GM21447 (cell line): Measurements from ENCODE around the gene C11orf58.

ENCODE experiments used
- ATAC-seq: cut with Tn5 transposase; IDR thresholded peaks from one replicate; pipeline ENCODE4 v1.9.1; 2021; ENCODE audit not compliant: unreplicated experiment

The C11orf58 gene

DNA sequence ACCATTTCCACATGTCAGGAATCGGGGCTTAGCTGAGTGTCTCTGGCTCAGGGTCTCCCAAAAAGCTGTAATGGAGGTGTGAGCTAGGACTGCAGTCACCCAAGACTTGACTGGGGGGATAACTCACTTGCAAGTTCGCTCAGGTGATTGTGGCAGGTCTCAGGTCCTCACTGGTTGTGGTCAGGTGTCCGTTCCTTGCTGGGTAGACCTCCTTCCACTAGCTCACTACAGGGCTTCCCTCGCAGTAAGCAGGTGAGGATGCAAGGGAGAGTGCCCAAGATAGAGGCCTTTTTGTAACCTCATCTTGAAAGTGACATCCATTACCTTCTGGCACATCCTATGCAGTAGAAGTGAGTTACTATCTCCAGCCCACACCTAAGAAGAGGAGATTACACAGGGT, 29.5 kb downstream of the C11orf58 start:
- no peak for ATAC-seq

DNA sequence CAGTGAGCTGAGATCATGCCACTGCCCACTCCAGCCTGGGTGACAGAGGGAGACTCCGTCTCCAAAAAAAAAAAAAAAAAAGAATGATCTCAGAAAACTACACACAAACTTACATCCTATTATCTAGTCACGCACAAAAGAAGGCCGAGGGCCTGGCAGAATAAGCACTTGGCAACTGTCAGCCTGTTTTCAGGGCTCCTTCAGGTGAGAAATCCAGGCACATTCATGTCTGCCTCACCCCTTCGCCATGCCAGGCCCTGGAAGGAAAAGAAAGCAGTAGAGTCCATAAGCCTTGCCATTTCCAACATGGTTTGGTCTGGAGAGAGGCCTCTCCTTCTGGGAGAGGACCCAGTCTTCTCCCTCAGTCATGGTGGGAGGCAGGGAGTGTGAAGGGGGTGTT, 30.9 kb downstream of the C11orf58 start:
- no peak for ATAC-seq

DNA sequence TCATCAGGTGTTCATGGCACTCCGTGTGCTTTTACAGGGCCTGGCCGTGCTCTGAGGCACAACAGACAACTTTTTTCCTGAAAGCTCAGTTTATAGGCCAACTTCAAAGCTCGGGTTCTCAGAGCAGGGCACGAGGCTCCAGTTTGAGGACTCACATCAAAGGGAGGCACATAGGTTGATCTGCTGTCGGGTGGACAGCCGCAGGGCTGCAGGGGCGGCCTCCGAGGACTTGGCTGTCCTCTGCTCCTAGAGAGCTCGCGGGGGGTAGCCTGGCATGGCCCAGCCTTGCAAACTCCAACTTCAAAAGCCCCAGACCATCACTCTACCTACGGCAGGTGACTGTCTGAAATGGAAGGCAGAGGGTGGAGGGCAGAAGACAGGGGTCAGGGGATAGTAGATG, 31.6 kb downstream of the C11orf58 start:
- no peak for ATAC-seq

GRCh38 chr11:16771350-16772140, 33.1 kb downstream of the C11orf58 start:
- ATAC-seq = no peak

DNA sequence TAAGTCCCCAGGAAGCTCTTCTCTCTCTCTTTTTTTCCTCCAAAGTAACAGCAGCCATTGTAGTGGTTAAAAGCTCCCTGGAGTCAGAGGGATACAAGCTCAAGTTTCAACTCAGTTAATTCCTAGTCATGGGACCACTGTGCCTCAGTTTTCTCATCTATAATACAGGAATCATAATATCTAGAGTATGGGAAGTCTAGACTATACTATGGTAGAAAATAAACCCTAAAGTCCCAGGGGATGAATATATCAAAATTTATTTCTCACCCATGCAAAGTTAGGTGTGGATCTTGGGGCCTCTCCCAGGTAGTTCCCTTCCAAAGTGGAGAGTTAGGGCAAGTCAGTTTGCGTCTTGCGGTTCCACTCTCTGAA, 33.7 kb downstream of the C11orf58 start:
- no peak for ATAC-seq

DNA sequence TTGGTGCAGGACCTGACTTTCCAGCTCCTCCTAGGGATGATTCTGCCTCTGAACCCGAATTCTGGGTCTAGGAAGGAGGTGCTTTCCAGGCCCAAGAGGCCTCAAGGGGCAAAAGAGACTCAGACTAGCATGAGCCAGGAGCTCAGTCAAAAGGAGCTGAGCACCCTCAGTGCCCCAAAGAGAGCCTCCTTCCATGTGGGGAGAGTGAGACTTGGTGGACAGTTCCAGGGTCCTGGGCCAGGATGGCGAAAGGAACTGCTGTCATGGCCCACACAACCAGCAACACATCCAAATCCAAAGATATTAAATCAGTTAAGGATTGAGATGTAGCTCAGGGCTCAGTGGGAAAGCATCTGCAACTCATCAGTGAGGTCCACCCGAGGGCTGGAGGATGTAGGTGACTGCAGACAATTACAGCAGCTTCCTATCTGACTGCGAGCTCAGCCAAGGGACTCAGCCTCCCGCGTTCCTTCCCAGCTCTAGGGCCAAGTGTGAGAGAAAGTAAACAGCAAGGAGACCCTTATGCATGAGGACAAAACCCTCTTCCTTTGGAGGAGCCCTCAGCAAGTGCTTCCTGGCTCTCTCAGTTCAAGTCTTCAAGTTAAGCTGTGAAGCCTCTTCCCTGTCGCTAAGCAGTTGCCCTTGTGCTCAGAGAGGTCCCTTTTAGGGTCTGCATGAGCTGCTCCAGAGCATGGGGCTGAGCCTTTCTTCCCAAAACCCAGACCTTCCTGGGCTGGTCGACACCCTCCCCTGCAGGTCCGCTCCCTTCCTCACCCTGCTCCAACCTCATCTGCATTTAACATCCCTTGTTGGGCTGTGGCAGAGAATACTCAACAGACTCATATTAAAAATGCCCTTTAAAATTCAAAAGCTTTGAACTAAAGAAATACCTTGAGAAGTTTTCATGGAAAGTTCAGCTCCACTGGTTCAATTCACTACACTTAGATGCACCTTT, 35.8 kb downstream of the C11orf58 start:
- ATAC-seq = no peak

- no peak for ATAC-seq
Observed at GRCh38 chr11:16774936-16775613, 36.6 kb downstream of the C11orf58 start.

DNA sequence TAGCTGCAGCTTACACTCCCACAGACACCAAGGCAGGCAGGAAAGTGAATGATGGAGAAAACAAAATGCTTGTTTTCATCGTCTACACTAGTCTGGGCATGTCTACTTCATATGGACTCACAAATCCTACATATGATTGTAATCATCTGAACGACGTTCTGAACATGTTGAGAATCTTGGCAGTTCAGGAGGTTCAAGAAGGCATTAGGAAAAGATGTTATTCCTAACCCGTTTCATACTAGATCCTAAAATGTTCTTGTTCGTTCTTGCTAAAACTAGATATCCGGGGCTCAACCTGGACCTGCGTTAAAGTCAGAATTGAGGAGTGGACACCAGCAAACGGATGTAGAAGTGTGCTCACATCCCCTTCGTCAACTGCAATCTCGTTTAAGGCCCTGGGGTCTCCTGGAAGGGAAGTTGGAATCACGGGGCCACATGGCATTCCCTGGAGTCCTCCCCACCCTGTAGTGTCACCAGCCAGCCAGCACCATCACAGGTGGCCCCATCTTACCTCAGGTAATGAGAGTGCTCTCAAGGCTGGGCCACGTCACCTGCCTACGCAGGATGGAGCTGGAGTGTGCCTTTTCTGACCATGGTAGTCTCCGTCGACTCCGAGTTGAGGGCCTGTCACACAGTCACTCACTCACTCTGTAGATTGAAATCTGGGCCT, 37.3 kb downstream of the C11orf58 start:
- ATAC-seq = no peak

DNA sequence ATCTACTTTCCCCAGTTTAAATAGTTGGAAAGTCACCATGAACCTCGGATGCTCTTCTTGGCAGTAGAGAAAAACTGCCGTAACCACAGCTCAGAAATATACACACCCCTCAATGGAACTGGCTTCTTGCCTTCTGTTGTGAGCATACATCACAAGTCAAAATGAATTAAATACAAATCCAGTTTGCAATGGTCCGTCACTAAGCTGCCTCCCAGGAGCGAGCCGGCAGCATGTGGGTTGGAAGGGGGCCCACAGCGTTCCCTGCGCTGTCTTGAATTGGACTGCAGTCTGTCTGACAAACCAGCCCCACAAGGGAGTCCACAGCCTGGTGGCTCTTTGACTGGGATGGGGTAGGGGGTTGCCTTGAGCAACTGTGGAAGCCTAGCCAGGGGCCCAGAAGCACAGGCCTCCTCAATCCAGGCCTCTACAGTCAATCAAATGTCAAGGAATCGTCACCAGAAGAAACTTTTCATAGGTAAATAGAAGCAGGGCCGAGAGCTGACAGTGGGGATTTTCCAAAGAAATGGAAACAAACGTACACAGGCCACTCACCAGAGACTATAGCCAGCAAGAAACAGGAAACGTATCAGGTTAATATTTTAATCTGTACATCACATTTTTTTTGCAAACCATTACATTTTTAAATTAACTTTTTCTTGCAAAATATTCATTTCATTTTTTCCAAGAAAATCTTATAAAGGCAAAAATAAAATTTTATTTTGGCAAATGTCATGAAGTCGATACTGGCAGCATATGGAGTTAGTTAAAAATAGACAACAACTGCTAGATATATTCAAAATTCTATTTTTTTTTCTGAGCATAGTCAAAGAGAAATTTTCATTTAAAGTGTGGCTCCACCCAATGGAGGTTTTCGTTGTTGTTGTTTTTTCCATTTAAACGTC, 38.5 kb downstream of the C11orf58 start:
- no peak for ATAC-seq

GRCh38 chr11:16777613-16777975, 39.1 kb downstream of the C11orf58 start:
- no peak for ATAC-seq

GRCh38 chr11:16778286-16778685, 39.8 kb downstream of the C11orf58 start:
- no peak for ATAC-seq

DNA sequence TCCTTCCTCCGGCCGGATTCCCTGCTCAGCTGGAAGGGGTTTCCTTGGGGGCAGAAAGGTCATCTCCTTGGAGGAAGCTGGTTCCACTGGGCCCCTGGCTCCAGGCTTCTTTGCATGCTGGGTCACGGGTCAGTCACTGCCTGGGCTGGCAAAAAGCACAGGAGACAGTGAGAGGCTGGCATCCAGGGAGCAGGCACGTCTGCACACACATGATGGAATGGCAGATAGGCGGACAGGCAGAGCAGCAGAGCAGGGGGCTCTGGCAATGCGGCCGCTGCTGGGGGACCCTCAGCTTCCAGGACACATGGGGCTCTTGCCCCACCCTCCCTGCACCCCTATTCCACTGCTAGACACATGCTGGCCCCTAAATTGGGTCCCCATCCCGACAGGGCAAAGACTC, 40.4 kb downstream of the C11orf58 start:
- ATAC-seq = no peak

DNA sequence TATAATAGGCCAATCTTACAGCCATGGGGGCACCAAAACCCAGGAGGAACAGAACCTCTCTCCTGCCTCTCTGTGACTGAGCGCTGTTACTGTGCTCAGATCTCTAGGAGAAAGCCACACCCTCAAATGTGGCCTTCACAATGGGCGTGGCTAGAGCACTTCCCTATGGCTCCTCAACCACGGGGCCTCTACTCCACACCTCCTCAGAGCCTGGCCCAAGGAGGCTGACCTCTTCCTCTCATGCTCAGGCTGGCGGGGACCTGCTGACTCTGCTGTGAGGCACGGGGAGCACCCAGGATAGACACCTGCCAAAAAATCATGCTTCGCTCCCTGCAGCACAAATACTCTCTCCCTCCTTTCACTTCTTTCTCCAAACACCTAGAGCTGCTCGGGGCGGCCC, 41.0 kb downstream of the C11orf58 start:
- ATAC-seq = no peak

DNA sequence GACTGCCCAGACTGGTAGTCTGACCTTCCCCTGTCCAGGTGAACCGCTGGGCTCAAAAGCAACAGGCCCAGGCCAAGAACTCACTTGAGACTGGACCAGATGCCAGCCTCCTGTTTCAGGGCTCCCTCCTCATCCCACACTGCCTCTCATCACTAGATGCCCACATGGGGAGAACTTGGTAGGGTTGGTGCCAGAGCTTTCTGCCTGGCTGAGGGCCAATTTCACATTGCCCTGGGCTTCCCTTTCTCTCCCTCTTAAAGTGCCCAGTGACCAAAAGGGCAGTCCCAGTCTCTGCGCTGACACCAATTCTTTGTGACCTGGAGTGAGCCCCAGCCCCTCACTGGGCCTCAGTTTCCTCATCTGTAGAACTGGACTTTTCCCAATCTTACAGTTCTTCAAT, 41.7 kb downstream of the C11orf58 start:
- ATAC-seq = no peak

- no peak for ATAC-seq
Observed at GRCh38 chr11:16780698-16781550, 42.5 kb downstream of the C11orf58 start.

DNA sequence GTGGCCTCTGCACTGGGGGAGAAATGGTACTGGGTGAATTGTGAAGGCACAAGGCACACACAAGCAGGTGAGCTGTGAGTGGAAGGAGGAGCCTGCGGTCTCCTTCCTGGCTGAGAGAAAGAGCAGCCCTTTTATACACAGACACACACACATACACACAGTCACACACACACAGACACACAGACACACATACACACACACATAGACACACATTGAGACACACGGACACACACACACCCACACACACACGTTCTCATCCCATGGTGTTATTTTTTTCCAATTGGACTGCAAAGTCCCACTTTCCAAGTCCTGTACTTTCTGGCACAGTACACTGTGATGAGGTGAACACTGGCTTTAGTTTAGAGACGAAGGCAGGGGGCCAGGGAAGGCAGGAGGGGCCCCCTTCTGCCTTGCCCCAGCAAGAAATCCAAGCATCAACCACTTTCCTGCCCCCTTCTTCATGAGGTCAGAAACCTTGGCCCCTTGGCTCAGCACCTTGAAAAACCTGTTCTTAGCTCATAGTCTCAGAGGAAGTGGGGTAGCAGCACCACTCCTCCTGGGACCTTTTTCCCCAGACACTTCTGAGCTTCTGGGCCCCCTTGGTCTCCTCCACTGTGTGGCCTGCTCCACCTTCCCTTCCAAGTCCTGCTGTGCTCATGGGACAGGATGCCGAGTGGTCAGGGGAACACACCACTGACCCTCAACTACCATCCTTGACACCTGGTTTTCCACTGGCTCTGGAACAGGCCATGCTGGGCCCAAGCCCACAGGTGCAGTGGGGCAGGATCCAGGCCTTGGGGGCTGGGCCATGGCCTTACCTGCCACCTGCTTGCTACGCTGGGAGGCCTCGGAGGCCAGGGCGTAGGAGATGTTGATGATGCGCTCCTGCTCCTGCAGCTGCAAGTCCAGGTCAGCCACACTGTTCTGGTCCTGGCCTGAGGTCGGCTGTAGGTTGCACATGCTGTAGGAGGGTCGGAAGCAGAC, 43.8 kb downstream of the C11orf58 start:
- no peak for ATAC-seq

DNA sequence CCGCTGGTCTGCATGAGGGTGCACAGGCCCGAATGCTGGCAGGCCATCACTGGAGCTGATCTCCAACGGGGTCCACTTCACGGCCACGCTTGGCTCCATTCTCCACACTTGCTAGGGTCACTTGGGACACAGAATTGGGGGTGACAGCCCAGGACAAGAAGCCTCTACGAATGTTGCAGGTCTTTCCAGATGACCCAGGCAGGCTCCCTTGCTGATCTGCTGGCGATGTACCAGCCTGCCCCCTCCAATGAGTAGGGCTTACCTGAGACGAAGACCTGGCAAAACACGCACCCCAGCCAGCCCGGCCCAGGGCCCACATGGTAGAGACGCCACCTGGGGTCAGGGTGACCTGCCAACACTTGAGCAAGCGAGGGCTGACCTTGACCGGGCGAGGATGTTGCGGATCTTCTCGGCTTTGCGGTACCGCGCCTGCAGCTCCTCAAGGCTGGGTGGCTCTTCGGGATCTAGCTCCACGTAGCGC, 44.9 kb downstream of the C11orf58 start:
- no peak for ATAC-seq

GRCh38 chr11:16784097-16784496, 45.6 kb downstream of the C11orf58 start:
- no peak for ATAC-seq
